CD4-positive, alpha-beta T cell treated with Interleukin-21 for 1 hour (primary cell): ENCODE measurements around the gene CEP135.
A peak's percentile ranks its signal among the peaks of the same experiment; 100 is the strongest.
"Not testable (repeated sequence)": the region's sequence is repeated elsewhere in the genome, so short reads cannot be mapped to it uniquely, and the experiment has no call there.

Source experiments
- DNase-seq: peaks from one replicate; pipeline ENCODE4 v3.0.0-alpha.2; 2020

Gene CEP135

DNA sequence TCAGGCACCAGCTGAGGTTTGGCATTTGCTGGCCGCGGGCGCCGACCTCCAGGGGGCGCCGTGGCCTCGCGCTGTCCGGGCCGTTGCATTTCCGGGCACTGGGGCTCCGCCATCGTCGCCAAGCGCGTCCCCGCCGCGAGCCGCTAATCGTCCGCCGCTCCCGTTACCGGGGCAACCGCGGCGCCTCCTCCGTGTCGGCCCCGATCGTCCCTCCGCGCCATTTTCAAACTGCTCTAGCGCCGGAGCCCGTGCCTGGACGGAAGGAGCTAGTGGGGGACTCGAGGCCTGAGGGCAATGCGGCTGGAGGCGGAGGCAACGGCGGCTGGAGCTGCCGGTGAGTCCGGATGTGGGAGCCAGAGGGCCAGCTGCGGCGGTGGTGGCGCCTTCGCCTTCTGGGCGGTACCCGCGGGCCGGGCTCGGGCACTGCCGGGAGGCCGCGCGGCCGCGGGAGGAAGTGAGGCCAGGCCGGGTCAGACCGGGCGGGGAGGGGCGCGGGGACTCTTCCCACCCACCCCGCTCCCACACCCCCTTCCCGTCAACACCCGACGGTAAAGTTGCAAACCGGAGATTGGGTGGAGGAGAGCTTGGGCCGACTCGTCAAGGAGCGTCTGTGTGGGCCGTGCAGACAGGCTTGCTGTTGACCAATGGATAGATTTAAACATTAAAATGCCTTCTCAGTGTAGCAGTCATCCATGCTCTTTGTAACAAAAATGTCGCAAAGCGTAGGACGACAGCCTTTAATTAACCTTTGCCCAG, at the start of gene CEP135:
Gene CEP135 (plus strand): TSS at position 220 of the 756 bp plus-strand sequence. CDS start 3,186 bp downstream, outside the sequence.
- peak; percentile 94 for DNase-seq

GRCh38 chr4:55902677-55903076, 46.1 kb upstream of the CEP135 start:
- DNase-seq: no peak

GRCh38 chr4:55903577-55903976, 45.2 kb upstream of the CEP135 start:
- no peak for DNase-seq

DNA sequence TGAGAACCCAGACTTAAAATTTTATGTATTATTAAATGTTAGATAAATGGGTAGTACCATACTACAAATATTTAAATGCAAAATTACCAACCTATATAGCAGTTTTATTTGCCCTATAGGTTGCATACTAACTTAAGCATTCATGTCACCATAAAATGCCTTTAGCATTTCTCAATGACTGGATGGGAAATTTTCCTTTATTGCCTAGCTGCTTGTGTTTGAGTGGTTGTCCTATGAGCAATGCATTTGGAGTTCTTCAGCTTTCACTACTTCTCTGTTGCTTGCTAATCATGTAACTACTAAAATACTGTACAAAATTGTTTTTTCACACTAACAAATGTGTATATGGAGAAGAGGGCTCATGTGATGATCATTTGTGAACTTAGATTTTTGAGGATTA, 44.2 kb upstream of the CEP135 start:
- DNase-seq: no peak

GRCh38 chr4:55906323-55906722, 42.4 kb upstream of the CEP135 start:
- DNase-seq: no peak

DNA sequence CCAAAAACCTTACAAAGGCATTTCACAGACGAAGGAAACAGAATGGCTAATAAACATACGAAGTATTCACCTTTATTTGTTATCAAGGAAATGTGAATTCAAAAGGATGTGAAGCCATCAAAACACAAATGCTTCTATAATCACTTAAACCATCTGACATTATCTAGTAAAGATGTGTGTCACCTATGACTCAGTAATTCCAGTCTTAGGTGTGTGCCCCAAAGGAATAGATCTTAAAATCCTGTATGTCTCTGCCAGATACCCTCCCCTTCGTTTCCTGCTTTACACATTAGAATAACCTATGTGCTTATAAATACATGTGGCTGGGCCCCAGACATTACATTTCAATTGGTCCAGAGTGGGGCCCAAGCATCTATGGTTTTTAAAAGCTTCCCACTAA, 41.8 kb upstream of the CEP135 start:
- peak; percentile 2 for DNase-seq

DNA sequence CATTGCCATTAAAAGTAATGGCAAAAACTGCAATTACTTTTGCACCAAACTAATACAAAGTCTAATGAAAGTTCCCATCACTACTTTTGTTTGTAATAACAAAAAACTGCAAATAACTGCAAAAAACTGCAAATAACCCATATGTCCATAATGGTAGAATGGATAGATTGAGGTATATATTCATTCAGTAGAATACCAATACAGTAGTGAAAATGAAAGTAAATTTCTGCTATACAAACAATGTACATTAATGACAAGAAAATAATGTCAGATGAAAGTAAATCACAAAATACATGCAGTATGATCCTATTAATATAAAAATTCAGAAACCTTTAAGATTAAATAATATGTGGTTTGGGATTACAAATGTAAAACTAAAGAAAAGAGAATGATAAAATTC, 41.3 kb upstream of the CEP135 start:
- DNase-seq: no peak

GRCh38 chr4:55910140-55910539, 38.6 kb upstream of the CEP135 start:
- no peak for DNase-seq

- DNase-seq: no peak
Measured at GRCh38 chr4:55912249-55912648, 36.5 kb upstream of the CEP135 start.

- no peak for DNase-seq
Measured at GRCh38 chr4:55920571-55920970, 28.2 kb upstream of the CEP135 start.

DNA sequence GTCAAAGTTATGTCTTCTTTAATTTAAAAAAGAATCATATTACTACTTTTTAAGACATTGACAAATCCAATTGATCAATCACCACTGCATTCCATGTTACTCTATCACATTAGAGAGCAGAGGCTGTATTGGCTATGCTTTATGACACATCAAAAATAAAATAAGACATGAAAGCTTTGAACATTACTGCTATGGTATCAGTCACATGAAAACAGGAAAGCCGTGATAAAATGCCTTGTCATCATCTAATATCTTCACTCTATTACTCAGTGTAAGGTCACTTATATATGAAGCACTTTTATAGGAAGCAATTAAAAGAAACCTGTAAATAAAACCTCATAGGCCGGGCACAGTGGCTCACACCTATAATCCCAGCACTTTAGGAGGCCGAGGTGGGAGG, 27.7 kb upstream of the CEP135 start:
- DNase-seq: no peak

- DNase-seq: no peak
Measured at GRCh38 chr4:55925241-55925640, 23.5 kb upstream of the CEP135 start.

DNA sequence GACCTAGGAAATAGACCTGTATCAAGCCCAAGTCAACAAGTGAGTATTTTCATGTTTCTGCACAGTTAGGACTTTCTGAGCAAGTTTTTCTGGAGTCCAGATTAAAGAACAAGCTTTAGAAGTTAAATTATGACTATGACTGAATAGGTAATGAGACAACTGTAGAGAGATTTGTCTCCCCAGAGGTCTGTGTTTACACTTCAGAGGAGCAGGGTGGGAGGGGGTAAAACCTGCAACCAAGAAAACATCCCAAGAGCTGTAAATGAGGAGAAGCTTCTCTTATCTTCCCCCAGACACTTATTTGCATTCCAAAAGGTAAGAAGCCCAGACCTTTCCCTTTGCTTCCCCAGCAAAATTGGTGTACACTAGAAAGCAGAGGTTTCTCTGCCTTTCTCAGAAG, 22.1 kb upstream of the CEP135 start:
- no peak for DNase-seq

- no peak for DNase-seq
Measured at GRCh38 chr4:55927803-55928437, 20.8 kb upstream of the CEP135 start.

- no peak for DNase-seq
Measured at GRCh38 chr4:55928846-55929245, 19.9 kb upstream of the CEP135 start.

GRCh38 chr4:55931043-55931442, 17.7 kb upstream of the CEP135 start:
- DNase-seq: no peak

GRCh38 chr4:55931833-55932232, 16.9 kb upstream of the CEP135 start:
- DNase-seq: no peak

DNA sequence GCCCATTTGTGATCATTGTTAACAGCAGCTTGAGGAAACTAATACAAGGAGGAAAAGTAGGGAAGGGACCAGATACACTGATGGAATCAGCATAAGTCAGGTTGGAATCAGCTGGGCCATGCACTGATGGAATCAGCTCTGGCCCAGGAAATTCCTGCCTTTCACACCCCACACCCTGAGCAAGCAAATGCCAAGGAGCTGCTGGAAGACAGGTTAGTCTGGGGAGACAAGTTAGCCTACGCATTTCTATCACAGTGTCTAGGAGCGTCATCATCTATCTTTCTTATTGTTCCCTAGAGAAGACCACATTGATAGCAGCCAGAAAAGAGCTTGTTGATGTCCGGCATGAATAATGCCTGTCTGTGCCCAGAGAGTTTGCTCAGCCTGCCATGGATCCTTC, 16.2 kb upstream of the CEP135 start:
- no peak for DNase-seq

- no peak for DNase-seq
Measured at GRCh38 chr4:55933611-55934010, 15.1 kb upstream of the CEP135 start.

DNA sequence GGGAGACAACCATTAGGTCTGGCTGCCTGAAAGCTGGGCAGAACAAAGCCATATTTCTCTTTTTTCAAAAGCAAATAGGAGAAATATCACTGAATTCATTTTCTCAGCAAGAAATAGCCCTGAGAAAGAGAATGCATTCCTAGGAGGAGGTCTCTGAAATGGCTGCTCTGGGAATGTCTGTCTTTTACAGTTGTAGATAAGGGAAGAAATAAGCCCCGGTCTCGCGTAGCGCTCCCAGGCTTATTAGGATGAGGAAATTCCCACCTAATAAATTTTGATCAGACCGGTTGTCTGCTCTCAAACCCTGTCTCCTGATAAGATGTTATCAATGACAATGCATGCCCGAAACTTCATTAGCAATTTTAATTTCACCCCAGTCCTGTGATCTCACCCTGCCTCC, 12.8 kb upstream of the CEP135 start:
- DNase-seq: not testable (repeated sequence)

DNA sequence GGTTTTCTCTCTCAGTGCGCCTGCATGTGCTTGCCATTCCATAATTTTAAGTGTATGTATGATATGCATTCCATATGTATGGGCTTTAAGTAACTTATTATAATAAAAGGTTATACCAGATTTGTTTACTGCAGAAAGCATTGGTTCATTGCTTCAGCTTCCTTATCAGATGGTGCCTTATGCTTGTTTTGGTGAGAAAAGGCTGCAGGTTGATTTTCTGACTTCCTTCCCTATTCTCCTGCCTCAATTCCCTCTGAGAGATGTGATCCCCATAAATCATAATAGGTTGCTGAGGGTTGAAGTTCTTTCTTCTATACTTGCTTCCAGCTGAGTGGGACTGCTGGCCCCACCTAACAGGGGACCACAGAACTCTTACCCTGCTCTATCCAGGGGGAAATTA, 10.3 kb upstream of the CEP135 start:
- no peak for DNase-seq

DNA sequence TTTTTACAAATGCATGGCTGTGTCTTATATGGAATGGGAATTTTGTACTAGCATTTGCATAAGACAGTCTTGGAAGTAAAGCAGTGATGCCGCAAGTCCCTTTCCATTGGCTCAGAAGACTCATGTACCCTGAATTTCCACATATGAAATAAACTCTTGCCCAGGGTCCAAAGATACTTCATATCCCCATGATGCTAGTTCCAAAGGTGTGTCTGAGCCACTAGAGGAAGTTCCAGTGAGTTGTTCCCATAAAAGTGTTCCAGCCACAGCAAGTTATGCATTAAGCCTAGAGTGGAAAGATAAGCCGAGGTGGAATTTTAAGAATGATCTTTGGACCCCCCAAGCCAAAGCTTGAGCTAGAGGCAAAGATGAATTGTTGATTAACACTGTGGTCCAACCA, 9.3 kb upstream of the CEP135 start:
- no peak for DNase-seq

DNA sequence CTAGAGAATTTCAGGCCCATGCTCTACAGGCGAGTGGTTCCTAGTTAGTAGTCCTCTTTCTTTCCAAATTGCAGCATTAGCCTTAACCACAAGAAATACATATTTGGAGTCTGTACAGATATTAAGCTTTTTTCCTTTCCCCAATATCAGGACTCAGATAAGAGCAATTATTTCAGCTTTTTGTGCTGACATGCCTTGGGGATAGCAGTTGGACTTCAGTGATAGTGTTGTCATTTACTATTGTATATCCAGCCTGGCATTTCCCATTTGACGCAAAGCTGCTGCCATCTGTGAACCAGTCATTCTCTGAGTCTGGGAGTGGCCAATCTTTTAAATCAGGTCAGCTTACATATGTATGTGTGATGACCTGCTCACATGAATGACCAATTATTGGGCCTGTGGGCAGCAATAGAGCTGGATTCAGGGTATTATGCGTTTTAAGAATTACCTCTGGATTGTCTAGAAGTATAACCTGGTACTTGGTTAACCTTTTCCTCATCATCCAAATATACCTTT, 6.8 kb upstream of the CEP135 start:
- no peak for DNase-seq

DNA sequence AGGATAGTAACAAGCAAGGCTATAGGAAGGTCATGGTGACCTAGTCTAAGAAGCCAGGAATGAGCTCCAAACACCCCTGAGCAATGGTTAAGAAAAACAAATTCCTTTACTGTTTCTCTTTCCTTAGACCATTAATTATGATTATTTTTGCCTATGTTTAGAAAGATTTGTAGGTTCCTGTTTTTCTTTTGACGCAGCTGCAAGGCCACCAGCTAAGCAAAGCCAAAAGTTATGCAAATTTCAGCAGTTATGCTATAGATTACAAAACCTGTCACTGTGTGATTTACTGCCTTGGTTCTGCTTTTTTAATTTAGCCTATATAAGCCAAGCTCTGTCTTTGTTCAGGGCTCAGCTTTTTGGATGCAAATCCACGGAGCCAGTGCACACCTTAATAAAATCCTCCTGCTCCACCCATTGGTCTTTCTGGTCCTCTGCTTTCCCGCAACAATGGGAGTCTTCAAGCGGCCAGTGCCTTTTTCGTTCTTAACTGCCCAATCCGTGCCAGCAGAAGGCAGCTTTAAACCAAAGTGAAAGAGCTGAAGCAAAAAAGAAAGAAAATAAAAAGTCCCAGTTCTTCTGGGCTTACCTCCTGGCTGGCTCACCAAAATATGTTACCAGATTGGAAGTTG, 1.4 kb upstream of the CEP135 start:
- no peak for DNase-seq
